Liver (tissue), 9 donors: ENCODE data around the gene RTF2. TPM values are rescaled to one million over a fixed set of nuclear protein-coding genes. Genes with fewer than 3 reads are reported as not detected.

ENCODE experiments used
- DNase-seq: peaks from one replicate; pipeline ENCODE4 v3.0.0-alpha.2; 2017; ENCODE audit warnings: low spot score
- H3K27ac ChIP-seq, 2 donors: one replicate each; pipeline ENCODE4 v1.7.0; 2013; ENCODE audit warnings: inconsistent platforms in 2 of 2, low read length in 2 of 2, control low read depth in 1 of 2, low read depth in 1 of 2, mild to moderate bottlenecking in 1 of 2
- H3K27me3 ChIP-seq, 4 donors: one replicate each; pipeline versions ENCODE4 v1.6.1 to v1.7.0; 2013; ENCODE audit warnings: low read length in 3 of 4, inconsistent platforms in 1 of 4, mild to moderate bottlenecking in 1 of 4, moderate library complexity in 1 of 4; ENCODE audit not compliant: control insufficient read depth in 4 of 4, insufficient read depth in 4 of 4
- H3K36me3 ChIP-seq, 4 donors: one replicate each; pipeline versions ENCODE4 v1.6.1 to v1.7.0; 2013; ENCODE audit warnings: low read length in 3 of 4, mild to moderate bottlenecking in 3 of 4, low read depth in 1 of 4, moderate library complexity in 1 of 4; ENCODE audit not compliant: control insufficient read depth in 4 of 4, insufficient read depth in 3 of 4
- H3K4me1 ChIP-seq, 4 donors: one replicate each; pipeline versions ENCODE4 v1.6.1 to v1.7.0; 2013; ENCODE audit warnings: low read length in 3 of 4, mild to moderate bottlenecking in 3 of 4, moderate library complexity in 1 of 4; ENCODE audit not compliant: control insufficient read depth in 4 of 4, insufficient read depth in 4 of 4
- H3K4me3 ChIP-seq, 3 donors: one replicate each; pipeline versions ENCODE4 v1.6.1 to v1.7.0; 2013; ENCODE audit warnings: low read length in 3 of 3, control low read depth in 1 of 3, low read depth in 1 of 3, mild to moderate bottlenecking in 1 of 3
- H3K9ac ChIP-seq, 2 donors: one replicate each; pipeline ENCODE4 v1.7.0; 2013; ENCODE audit warnings: low read length in 2 of 2, mild to moderate bottlenecking in 2 of 2, moderate library complexity in 2 of 2, control low read depth in 1 of 2, low read depth in 1 of 2
- H3K9me3 ChIP-seq, 4 donors: one replicate each; pipeline versions ENCODE4 v1.6.1 to v1.7.0; 2013; ENCODE audit warnings: low read length in 3 of 4; ENCODE audit not compliant: control insufficient read depth in 4 of 4
- ATF3 ChIP-seq: IDR thresholded peaks from 2 replicates; pipeline ENCODE4 v1.6.1; 2016; ENCODE audit warnings: antibody characterized with exemption
- CTCF ChIP-seq: fragments of 150-350 bp; IDR thresholded peaks from 2 replicates; pipeline ENCODE4 v1.5.1; 2017; ENCODE audit warnings: improper control_type of control experiment, low read depth, low read length; ENCODE audit not compliant: missing input control
- EGR1 ChIP-seq, 2 donors: IDR thresholded peaks; 2 replicates each; pipeline ENCODE4 v1.6.1; 2016 to 2018; ENCODE audit warnings: antibody characterized with exemption in 2 of 2, low read depth in 2 of 2
- FOXA2 ChIP-seq: IDR thresholded peaks from 2 replicates; pipeline ENCODE4 v1.6.1; 2016; ENCODE audit warnings: antibody characterized with exemption
- GABPA ChIP-seq, 2 donors: IDR thresholded peaks in 1 of 2; conservative IDR thresholded peaks in 1 of 2; 2 replicates each; pipeline ENCODE4 v1.6.1; 2016; ENCODE audit warnings: antibody characterized with exemption in 2 of 2, mild to moderate bottlenecking in 1 of 2, moderate library complexity in 1 of 2
- HNF4G ChIP-seq: IDR thresholded peaks from 2 replicates; pipeline ENCODE4 v1.6.1; 2016; ENCODE audit warnings: antibody characterized with exemption
- JUND ChIP-seq, 2 donors: IDR thresholded peaks; 2 replicates each; pipeline ENCODE4 v1.6.1; 2016; ENCODE audit warnings: antibody characterized with exemption in 2 of 2
- MAX ChIP-seq: IDR thresholded peaks from 2 replicates; pipeline ENCODE4 v1.6.1; 2016; ENCODE audit warnings: antibody characterized with exemption
- REST ChIP-seq: IDR thresholded peaks from 2 replicates; pipeline ENCODE4 v1.6.1; 2016; ENCODE audit warnings: antibody characterized with exemption, mild to moderate bottlenecking
- SP1 ChIP-seq: IDR thresholded peaks from 2 replicates; pipeline ENCODE4 v1.6.1; 2018; ENCODE audit warnings: antibody characterized with exemption, mild to moderate bottlenecking
- TAF1 ChIP-seq: conservative IDR thresholded peaks from 2 replicates; pipeline ENCODE4 v1.6.1; 2016; ENCODE audit warnings: antibody characterized with exemption, mild to moderate bottlenecking
- YY1 ChIP-seq: IDR thresholded peaks from 2 replicates; pipeline ENCODE4 v1.6.1; 2016; ENCODE audit warnings: antibody characterized with exemption, mild to moderate bottlenecking
- ZBTB33 ChIP-seq: IDR thresholded peaks from 2 replicates; pipeline ENCODE4 v1.6.1; 2016; ENCODE audit warnings: antibody characterized with exemption
- WGBS: extraction: QIAGEN DNeasy Blood & Tissue Kit; methylation state at CpG from one replicate; pipeline ENCODE4 v1.1.7; 2013; 5-methylcytosine and 5-hydroxymethylcytosine counted together
- polyA plus RNA-seq, 2 donors: library from polyadenylated mRNA; stranded (reverse) in 1 of 2; unstranded in 1 of 2; fragments of 200-250 nt in 1 of 2; fragments of >200 nt in 1 of 2; fragmentation: Nextera tagmentation in 1 of 2; extraction: Ambion mirVana in 1 of 2; gene quantifications; one replicate each; pipeline versions ENCODE4 v1.2.1 to v1.2.3, GENCODE V29; 2013 to 2015
- total RNA-seq, 2 donors: library from RNA; depleted of rRNA; stranded (reverse); fragments of >200 nt; gene quantifications; one replicate each; pipeline ENCODE4 v1.2.3, GENCODE V29; 2014
- donor health status: healthy.
- donor health status: healthy.
- donor health status: healthy.
- donor health status: healthy.
- donor health status: healthy.

The RTF2 gene
- total and polyA plus RNA-seq, 4 donors, result 29.0 to 46.6 (median 35.1) TPM

- no peak for TF ChIP-seq ZBTB33
Measured at GRCh38 chr20:56463428-56463827, 5.0 kb upstream of the RTF2 start (continued).

GRCh38 chr20:56465997-56466396 is 2.4 kb upstream of the RTF2 start:
- H3K36me3 ChIP-seq, result peaks cover 0 to 2% (median 0%) of the 10 kb centered on the region in 4 donors
- no peaks in the 10 kb centered on the region for H3K27me3 ChIP-seq
- peaks cover 2 to 22% (median 17%) of the 10 kb centered on the region in 4 donors for H3K4me1 ChIP-seq
- no peak overlapping the region for H3K4me3 ChIP-seq
- 52% methylated on average over 7 of the region's 7 CpGs for WGBS
- H3K27ac ChIP-seq, result peak overlapping the region in 1 of 2 donors; percentile 37
- DNase-seq, result no peak
- TF ChIP-seq JUND (IDR thresholded peaks at IDR 0.05) (no peak), HNF4G (no peak), FOXA2 (no peak), GABPA (IDR thresholded peaks at IDR 0.05 in 1 of 2, conservative IDR thresholded peaks at IDR 0.05 in 1 of 2) (no peak), SP1 (no peak), EGR1 (IDR thresholded peaks at IDR 0.05; ENCODE audit: low read depth in 2 of 2) (no peak), YY1 (no peak), ATF3 (no peak), REST (no peak), CTCF (no peak), MAX (no peak), ZBTB33 (no peak), TAF1 (no peak)
- H3K9ac ChIP-seq, result no peak overlapping the region
- no peaks in the 10 kb centered on the region for H3K9me3 ChIP-seq
